GM21447 (cell line): ENCODE measurements around the gene COMMD1.

Experiments used
- ATAC-seq: cut with Tn5 transposase; IDR thresholded peaks from one replicate; pipeline ENCODE4 v1.9.1; 2021; ENCODE audit not compliant: unreplicated experiment

COMMD1 gene

DNA sequence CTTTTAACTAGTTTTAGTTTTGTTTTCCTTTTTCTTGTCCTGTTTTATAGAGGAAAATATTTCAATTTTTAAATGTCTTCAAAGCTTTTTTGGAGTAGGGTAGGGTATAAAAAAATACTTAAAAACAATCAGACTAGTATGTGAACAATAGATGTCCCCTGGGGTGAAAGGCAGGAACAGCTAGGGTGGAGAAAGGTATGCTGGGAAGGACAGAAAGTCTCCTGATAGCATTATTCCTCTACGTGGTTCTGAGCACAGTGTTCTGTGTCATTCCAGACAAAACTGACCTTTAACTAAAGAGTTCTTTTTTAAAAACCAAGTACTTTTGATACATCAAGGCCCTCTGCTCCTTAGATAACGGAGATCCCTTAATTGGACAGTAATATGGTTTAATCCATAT lies 258.4 kb downstream of the COMMD1 start:
- no peak for ATAC-seq

DNA sequence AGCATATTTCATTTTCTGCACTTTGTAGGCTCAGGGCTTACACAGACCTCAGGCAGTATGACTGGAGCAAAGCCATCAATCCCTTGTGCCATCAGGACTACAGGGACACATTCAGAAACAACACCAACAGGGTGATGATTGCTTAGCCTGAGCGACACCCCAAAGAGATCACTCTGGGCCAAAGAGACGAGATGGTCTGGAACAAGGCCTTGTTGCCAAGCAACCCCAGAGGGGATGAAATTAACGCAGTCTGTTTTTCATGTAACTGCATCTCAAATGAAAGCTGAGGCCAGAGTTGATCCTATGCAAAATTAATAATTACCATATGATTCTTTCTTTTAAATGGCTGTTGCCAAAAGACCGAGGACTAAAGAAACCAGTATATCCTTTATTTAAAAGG lies 270.3 kb downstream of the COMMD1 start:
- no peak for ATAC-seq

GRCh38 chr2:62176801-62177200 lies 271.3 kb downstream of the COMMD1 start:
- no peak for ATAC-seq

- no peak for ATAC-seq
These were observed 272.0 kb downstream of the COMMD1 start for GRCh38 chr2:62177392-62178049.

- no peak for ATAC-seq
These were observed 273.3 kb downstream of the COMMD1 start for GRCh38 chr2:62178741-62179271.

DNA sequence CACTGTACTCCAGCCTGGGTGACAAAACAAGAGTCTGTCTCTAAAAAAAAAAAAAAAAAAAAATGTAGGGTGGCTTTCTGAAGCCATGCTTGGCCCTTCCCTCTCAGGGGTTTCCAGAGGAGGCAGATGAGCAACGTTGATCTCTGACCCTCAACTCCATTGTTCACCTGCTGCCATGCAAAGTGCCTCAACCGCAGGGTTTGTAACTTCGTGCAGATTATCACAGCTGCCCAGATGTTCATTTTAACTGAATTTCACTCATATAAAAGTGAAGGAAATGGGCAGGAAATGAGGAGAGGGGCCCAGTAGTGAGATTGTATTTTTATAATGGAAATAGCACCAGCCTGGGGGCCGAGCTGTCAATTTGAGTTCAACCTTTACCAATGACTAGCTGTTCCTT lies 275.5 kb downstream of the COMMD1 start:
- no peak for ATAC-seq

DNA sequence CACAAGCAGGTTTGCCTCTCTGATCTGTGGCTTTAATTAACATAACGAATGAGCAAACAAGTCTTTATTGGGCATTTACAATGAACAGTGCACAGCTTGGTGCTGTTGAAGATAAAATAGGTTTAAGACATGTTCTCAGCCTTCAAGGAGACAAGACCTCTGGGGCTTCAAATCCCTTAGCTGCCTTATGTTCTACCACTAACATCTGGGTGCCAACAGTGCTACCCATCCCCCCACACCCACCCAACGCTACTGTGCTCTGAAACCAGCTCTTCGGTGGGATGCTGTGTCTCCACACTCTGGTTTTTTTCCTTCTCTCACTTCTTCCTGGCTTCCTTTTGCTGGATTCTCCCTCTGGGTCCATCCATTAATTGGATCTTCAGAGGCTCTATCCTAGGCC lies 276.4 kb downstream of the COMMD1 start:
- ATAC-seq: no peak

- ATAC-seq: no peak
These were observed 279.2 kb downstream of the COMMD1 start for GRCh38 chr2:62184512-62185230.
